NCI-H1694 treated with DMSO at 0.1 percent for 48 hours (cell line): ENCODE measurements around the gene MCTP1.

ENCODE experiments used
- DNase-seq: peaks from one replicate; lab custom pipeline; 2025; lab: John Stamatoyannopoulos, UW

Gene MCTP1

GRCh38 chr5:95284572-95285408 lies at the start of gene MCTP1:
TSS of gene MCTP1 (minus strand) at chr5:95285094.
- no peak for DNase-seq

- no peak for DNase-seq
These were observed 47.3 kb upstream of the MCTP1 start for GRCh38 chr5:95332158-95332557.

- DNase-seq, result no peak
These were observed 46.5 kb upstream of the MCTP1 start for GRCh38 chr5:95331358-95331757.

GRCh38 chr5:95327211-95327610 lies 42.3 kb upstream of the MCTP1 start:
- DNase-seq, result no peak

- no peak for DNase-seq
These were observed 32.8 kb upstream of the MCTP1 start for GRCh38 chr5:95317687-95318086.

GRCh38 chr5:95317085-95317484 lies 32.2 kb upstream of the MCTP1 start:
- no peak for DNase-seq

- DNase-seq, result no peak
These were observed 19.8 kb upstream of the MCTP1 start for GRCh38 chr5:95304711-95305110.

GRCh38 chr5:95298651-95299050 lies 13.8 kb upstream of the MCTP1 start:
- no peak for DNase-seq

- DNase-seq, result no peak
These were observed 11.4 kb upstream of the MCTP1 start for GRCh38 chr5:95296291-95296690.

GRCh38 chr5:95285409-95285755 lies 488 bp upstream of the MCTP1 start:
- DNase-seq, result no peak

GRCh38 chr5:95283761-95284571 lies 928 bp downstream of the MCTP1 start:
- DNase-seq, result peak; percentile 27

- DNase-seq, result no peak
These were observed 1.8 kb downstream of the MCTP1 start for GRCh38 chr5:95283022-95283615.

GRCh38 chr5:95281226-95281625 lies 3.7 kb downstream of the MCTP1 start:
- no peak for DNase-seq

GRCh38 chr5:95280401-95281095 lies 4.3 kb downstream of the MCTP1 start:
- DNase-seq, result peak; percentile 71

GRCh38 chr5:95274011-95274410 lies 10.9 kb downstream of the MCTP1 start:
- DNase-seq, result no peak

GRCh38 chr5:95272316-95272929 lies 12.5 kb downstream of the MCTP1 start:
- no peak for DNase-seq

GRCh38 chr5:95262933-95263660 lies 21.8 kb downstream of the MCTP1 start:
- DNase-seq, result no peak

GRCh38 chr5:95261437-95262175 lies 23.3 kb downstream of the MCTP1 start:
- DNase-seq, result peak; percentile 52

- DNase-seq, result no peak
These were observed 27.9 kb downstream of the MCTP1 start for GRCh38 chr5:95256991-95257390.

GRCh38 chr5:95256446-95256845 lies 28.4 kb downstream of the MCTP1 start:
- DNase-seq, result no peak
